GM10266 (cell line): ENCODE measurements around the gene GUCA1A.
"Not testable (repeated sequence)": the region's sequence is repeated elsewhere in the genome, so short reads cannot be mapped to it uniquely, and the experiment has no call there.

Source experiments
- DNase-seq: peaks from one replicate; pipeline ENCODE4 v3.0.0; 2012; ENCODE audit errors: extremely low spot score
- CTCF ChIP-seq: IDR thresholded peaks from 2 replicates; pipeline ENCODE4 v1.5.1; 2012; ENCODE audit warnings: mild to moderate bottlenecking, low read depth; ENCODE audit not compliant: control insufficient read depth, insufficient read depth; ENCODE audit errors: missing control alignments

The GUCA1A gene

DNA sequence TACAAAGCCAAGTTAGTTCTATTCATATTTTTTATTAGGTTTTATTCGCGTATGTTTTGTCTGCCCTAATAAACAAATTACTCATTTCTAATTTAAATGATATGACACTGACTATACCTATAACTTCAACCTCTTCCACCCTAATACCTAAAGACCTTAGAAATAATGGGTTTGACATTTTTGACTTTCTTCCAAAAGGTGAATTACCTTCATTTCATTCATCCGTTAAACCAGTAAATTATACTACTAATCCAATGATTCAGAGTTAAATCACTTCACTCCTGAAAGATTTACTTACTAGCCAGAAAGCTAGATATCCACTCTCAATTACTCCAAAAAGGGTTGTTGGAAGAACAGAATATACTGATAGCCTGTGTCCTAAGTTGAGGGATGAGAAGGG is 39.3 kb downstream of the GUCA1A start:
- no peak for DNase-seq
- no peak for TF ChIP-seq CTCF

DNA sequence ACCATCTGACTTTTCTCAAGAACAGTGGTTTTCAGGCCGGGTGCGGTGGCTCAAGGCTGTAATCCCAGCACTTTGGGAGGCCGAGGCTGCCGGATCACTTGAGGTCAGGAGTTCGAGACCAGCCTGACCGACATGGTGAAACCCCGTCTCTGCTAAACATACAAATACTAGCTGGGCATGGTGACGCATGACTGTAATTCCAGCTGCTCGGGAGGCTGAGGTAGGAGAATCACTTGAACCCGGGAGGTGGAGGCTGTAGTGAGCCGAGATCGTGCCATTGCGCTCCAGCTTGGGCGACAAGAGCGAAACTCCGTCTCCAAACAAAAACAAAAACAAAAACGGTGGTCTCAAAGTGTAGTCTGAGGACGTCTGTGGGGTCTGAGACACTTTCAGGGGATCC is 43.3 kb downstream of the GUCA1A start:
- not testable (repeated sequence) for DNase-seq

DNA sequence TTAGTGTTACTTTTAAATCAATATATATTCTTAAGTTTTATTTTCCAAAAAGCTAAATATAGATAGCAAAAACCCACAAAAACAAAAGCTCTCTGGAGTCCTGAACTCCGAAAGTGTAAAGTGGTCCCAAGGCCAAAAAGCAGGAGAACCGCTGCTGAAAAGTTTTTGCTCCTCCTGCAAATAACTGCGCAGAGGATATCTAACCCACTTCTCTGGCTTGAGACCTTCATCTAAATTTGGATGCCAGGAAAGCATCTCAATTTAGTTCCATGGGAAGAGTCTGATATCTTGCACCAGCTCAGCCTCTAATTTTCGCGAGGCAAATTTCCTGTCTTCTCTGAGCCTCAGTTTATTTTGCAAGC is 44.0 kb downstream of the GUCA1A start:
- DNase-seq, result no peak
- no peak for TF ChIP-seq CTCF

DNA sequence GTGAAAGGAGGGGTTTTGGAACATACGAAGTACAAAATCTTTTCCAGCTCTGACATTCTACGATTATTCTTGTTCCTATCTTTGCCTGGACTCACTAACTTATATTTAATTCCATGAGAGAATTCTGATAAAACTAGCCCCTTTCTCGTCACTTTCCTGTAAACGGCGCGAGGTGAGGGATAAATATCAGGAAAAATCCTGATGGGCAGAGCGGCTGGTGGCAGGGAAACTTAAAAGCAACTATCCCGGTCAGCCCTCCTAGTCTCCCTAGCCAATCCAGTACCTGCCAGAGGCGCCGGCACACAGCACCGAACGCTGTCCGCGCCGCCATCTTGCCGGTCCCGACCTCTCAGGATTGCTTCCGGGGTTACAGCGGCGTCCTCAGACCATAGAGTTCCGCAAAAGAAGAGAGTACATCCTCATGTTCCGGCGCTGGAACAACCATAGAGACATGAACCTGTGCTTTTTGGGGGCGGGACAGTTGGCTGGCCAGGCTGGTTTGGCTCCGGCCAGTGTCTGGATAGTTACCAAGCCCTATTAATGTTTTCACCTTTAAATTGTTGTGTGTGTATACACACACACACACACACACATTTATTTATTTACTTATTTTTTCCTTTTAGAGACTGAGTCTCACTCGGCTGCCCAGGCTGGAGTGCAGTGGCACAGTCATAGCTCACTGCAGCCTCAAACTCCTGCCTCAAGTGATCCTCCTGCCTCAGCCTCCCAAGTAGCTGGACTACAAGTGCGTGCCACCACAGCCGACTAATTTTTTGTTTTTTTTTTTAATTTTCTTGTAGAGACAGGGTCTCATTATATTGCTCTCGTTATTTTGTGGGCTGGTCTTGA is 44.6 kb downstream of the GUCA1A start, which contains the start of gene MRPS10:
MRPS10 (minus strand) TSS at position 343 of the 849 bp plus-strand sequence; CDS start at position 331, 12 bp downstream.
- peak; percentile 89 for DNase-seq
- no peak for TF ChIP-seq CTCF

GRCh38 chr6:42220807-42221206 is 47.6 kb downstream of the GUCA1A start:
- no peak for TF ChIP-seq CTCF

DNA sequence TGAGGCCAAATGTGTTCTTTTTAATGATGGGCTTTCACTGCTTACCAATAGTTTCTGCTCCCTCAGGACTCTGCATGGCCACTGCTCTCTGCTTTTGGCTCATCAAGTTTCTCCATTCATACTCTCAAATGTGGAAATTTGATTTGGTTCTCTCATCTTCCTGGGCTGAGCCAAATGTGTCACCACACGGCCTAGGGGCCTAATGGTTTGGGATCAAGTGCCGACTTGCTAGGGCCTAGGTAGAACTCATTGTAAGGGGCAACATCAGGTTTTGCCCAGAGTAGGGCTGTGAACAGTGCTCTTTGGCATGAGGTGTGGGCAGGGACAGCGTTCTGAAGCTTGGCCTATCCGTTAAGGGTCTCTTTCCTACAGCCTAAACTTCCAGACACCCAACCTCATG is 48.4 kb downstream of the GUCA1A start:
- no peak for TF ChIP-seq CTCF
- DNase-seq, result no peak

More at GRCh38 chr6:42220807-42221206, 47.6 kb downstream of the GUCA1A start:
- DNase-seq, result no peak

GRCh38 chr6:42222448-42222847 is 49.3 kb downstream of the GUCA1A start:
- TF ChIP-seq CTCF, result no peak
- no peak for DNase-seq
